A673 (cell line): ENCODE measurements around the gene SPATA2. TPM values are rescaled to one million over a fixed set of nuclear protein-coding genes. Genes with fewer than 3 reads are reported as not detected.

Experiments
- BruUV-seq: library from RNA; stranded (reverse); fragments of 400-500 nt; replicated peaks from 2 replicates; lab custom pipeline; 2021; lab: Mats Ljungman, UMichigan
- CTCF ChIA-PET: fragments of 300-600 bp; sonication (Branson Sonifier 250); formaldehyde crosslinking; loops from one replicate; lab custom pipeline; 2022; ENCODE audit warnings: antibody characterized with exemption; lab: Charles Lee
- POLR2A ChIA-PET: fragments of 300-600 bp; sonication (Branson Sonifier 250); formaldehyde crosslinking; loops from one replicate; lab custom pipeline; 2022; ENCODE audit warnings: antibody characterized with exemption; ENCODE audit not compliant: low non-redundant PET; lab: Charles Lee
- DNase-seq: peaks from one replicate; pipeline ENCODE4 v3.0.0-alpha.2; 2015; ENCODE audit warnings: low spot score
- H3K27ac ChIP-seq: fragments of 200-600 bp; sonication (generic); 2 replicates; pipeline ENCODE4 v1.5.1; 2016; ENCODE audit warnings: mixed run types, low read depth, mild to moderate bottlenecking, mixed read lengths, antibody characterized with exemption, low read length; ENCODE audit not compliant: poor library complexity, severe bottlenecking
- H3K27me3 ChIP-seq: fragments of 200-600 bp; sonication (generic); replicated peaks from 2 replicates; pipeline ENCODE4 v1.6.1; 2017; ENCODE audit warnings: mixed run types, low read depth, mild to moderate bottlenecking, mixed read lengths, antibody characterized with exemption, low read length; ENCODE audit not compliant: insufficient read depth, poor library complexity
- H3K36me3 ChIP-seq: fragments of 200-600 bp; sonication (generic); 2 replicates; pipeline ENCODE4 v1.6.1; 2016; ENCODE audit warnings: mixed run types, mild to moderate bottlenecking, mixed read lengths, antibody characterized with exemption, low read length; ENCODE audit not compliant: insufficient read depth, poor library complexity, severe bottlenecking
- H3K4me1 ChIP-seq: fragments of 200-600 bp; sonication (generic); 2 replicates; pipeline ENCODE4 v1.6.1; 2017; ENCODE audit warnings: mixed run types, mild to moderate bottlenecking, mixed read lengths, antibody characterized with exemption, low read length; ENCODE audit not compliant: insufficient read depth, poor library complexity, severe bottlenecking
- H3K4me3 ChIP-seq: fragments of 200-600 bp; sonication (generic); 2 replicates; pipeline ENCODE4 v1.5.1; 2016; ENCODE audit warnings: low read depth, mixed run types, mild to moderate bottlenecking, mixed read lengths, low read length; ENCODE audit not compliant: poor library complexity, severe bottlenecking
- H3K9me3 ChIP-seq: fragments of 200-600 bp; sonication (generic); 2 replicates; pipeline ENCODE4 v1.6.1; 2016; ENCODE audit warnings: mixed run types, low read depth, mild to moderate bottlenecking, mixed read lengths, antibody characterized with exemption, low read length; ENCODE audit not compliant: poor library complexity, severe bottlenecking
- CTCF ChIP-seq: fragments of 300-800, 200-600 bp; sonication (generic); conservative IDR thresholded peaks from 2 replicates; pipeline ENCODE4 v1.5.1; 2017; ENCODE audit warnings: low read depth, mild to moderate bottlenecking, antibody characterized with exemption, low read length, moderate library complexity, mixed read lengths
- EZH2 ChIP-seq: fragments of 200-600 bp; sonication (generic); IDR thresholded peaks from 2 replicates; pipeline ENCODE4 v1.6.1; 2017; ENCODE audit warnings: borderline replicate concordance, low read depth, mild to moderate bottlenecking, mixed read lengths, antibody characterized with exemption, low read length; ENCODE audit not compliant: poor library complexity, severe bottlenecking
- intact Hi-C: fragments of 100-400 bp; cut with micrococcal nuclease; formaldehyde crosslinking; loops from one replicate; pipeline ENCODE4 v1.10.0; 2022; ENCODE audit not compliant: unreplicated experiment
- total RNA-seq: library from RNA; stranded (reverse); gene quantifications from 2 replicates; pipeline ENCODE4 v1.2.3, GENCODE V29; 2021

The SPATA2 gene
- total RNA-seq, 1 experiment from 2014 or later, result 9.2 TPM

- Histone ChIP-seq H3K27ac (no peak overlapping the region), H3K9me3 (no peaks in the 10 kb centered on the region), H3K4me1 (no peaks in the 10 kb centered on the region), H3K27me3 (no peaks in the 10 kb centered on the region), H3K4me3 (no peak overlapping the region), H3K36me3 (no peaks in the 10 kb centered on the region)
- intact Hi-C loops, result no loop called here
- TF ChIP-seq CTCF, result no peak
- TF ChIP-seq EZH2, result no peak
- DNase-seq, result no peak
- CTCF ChIA-PET, result interaction anchor here (0.6 kb wide), 1 partner anchor 370 kb away, joined by 4 read pairs; no protein-coding TSS in a partner anchor
- POLR2A ChIA-PET, result interaction anchor here (0.6 kb wide), 1 partner anchor 221 kb away, joined by 14 read pairs; no protein-coding TSS in a partner anchor
- no TSS peak for BruUV-seq
Observed at GRCh38 chr20:49883246-49883802, 32.0 kb downstream of the SPATA2 start.

- Histone ChIP-seq H3K9me3 (no peaks in the 10 kb centered on the region), H3K27ac (no peak overlapping the region), H3K27me3 (no peaks in the 10 kb centered on the region), H3K4me1 (no peaks in the 10 kb centered on the region), H3K36me3 (no peaks in the 10 kb centered on the region), H3K4me3 (no peak overlapping the region)
- ChIA-PET POLR2A (no interaction called here), CTCF (interaction anchor here (0.6 kb wide), 1 partner anchor 98 kb away, joined by 3 read pairs; no protein-coding TSS in a partner anchor)
- TF ChIP-seq EZH2 (no peak), CTCF (no peak)
- no peak for DNase-seq
- intact Hi-C loops, result no loop called here
- BruUV-seq, result no TSS peak
Observed at GRCh38 chr20:49882171-49882970, 33.0 kb downstream of the SPATA2 start.

- intact Hi-C loops, result no loop called here
- POLR2A ChIA-PET, result interaction anchor here (0.6 kb wide), 1 partner anchor 519 kb away, joined by 4 read pairs; no protein-coding TSS in a partner anchor
- DNase-seq, result no peak
- Histone ChIP-seq H3K9me3 (no peaks in the 10 kb centered on the region), H3K4me3 (no peak overlapping the region), H3K36me3 (no peaks in the 10 kb centered on the region), H3K27me3 (no peaks in the 10 kb centered on the region), H3K4me1 (no peaks in the 10 kb centered on the region), H3K27ac (no peak overlapping the region)
- BruUV-seq, result no TSS peak
- CTCF ChIA-PET, result interaction anchor here (0.6 kb wide), 2 partner anchors 32 to 270 kb away, joined by 3 to 5 read pairs; no protein-coding TSS in a partner anchor
- no peak for TF ChIP-seq CTCF
- no peak for TF ChIP-seq EZH2
Observed at GRCh38 chr20:49880724-49881445, 34.4 kb downstream of the SPATA2 start.
